RWPE2 (cell line): ENCODE results near the gene NR5A1.

Source experiments
- ATAC-seq: fragments of 200-7000 bp; cut with Tn5 transposase; 3 replicates; pipeline ENCODE4 v1.9.1; 2021; ENCODE audit warnings: low read depth
- DNase-seq: peaks from one replicate; pipeline ENCODE4 v3.0.0-alpha.2; 2020; ENCODE audit warnings: low spot score
- H3K27ac ChIP-seq: fragments of 450-650 bp; 2 replicates; pipeline ENCODE4 v1.5.1; 2017; ENCODE audit warnings: mild to moderate bottlenecking; ENCODE audit not compliant: poor library complexity, severe bottlenecking
- H3K27me3 ChIP-seq: fragments of 250-450 bp; sonication (Bioruptor Pico); 2 replicates; pipeline ENCODE4 v1.5.1; 2021; ENCODE audit warnings: mild to moderate bottlenecking, moderate library complexity; ENCODE audit not compliant: insufficient read depth, poor library complexity, severe bottlenecking
- H3K36me3 ChIP-seq: fragments of 250-450 bp; sonication (Bioruptor Pico); 2 replicates; pipeline ENCODE4 v1.5.1; 2020; ENCODE audit warnings: low read depth, mild to moderate bottlenecking, moderate library complexity
- H3K4me1 ChIP-seq: fragments of 250-450 bp; sonication (Bioruptor Pico); 2 replicates; pipeline ENCODE4 v1.5.1; 2021; ENCODE audit warnings: mild to moderate bottlenecking, moderate library complexity; ENCODE audit not compliant: insufficient read depth, poor library complexity, severe bottlenecking
- H3K4me3 ChIP-seq: fragments of 250-450 bp; sonication (Bioruptor Pico); 2 replicates; pipeline ENCODE4 v1.5.1; 2021; ENCODE audit warnings: mild to moderate bottlenecking, moderate library complexity; ENCODE audit not compliant: severe bottlenecking
- H3K9me3 ChIP-seq: fragments of 250-450 bp; sonication (Bioruptor Pico); 2 replicates; pipeline ENCODE4 v1.5.1; 2021; ENCODE audit warnings: mild to moderate bottlenecking, moderate library complexity; ENCODE audit not compliant: severe bottlenecking
- CTCF ChIP-seq: fragments of 450-650 bp; IDR thresholded peaks from one replicate; pipeline ENCODE4 v1.5.1; 2017; ENCODE audit warnings: mild to moderate bottlenecking, moderate library complexity; ENCODE audit not compliant: poor library complexity, severe bottlenecking

NR5A1 gene

GRCh38 chr9:124507880-124508423, 753 bp upstream of the NR5A1 start:
- Histone ChIP-seq H3K4me1 (no peaks in the 10 kb centered on the region), H3K36me3 (no peaks in the 10 kb centered on the region), H3K27ac (no peak overlapping the region), H3K9me3 (no peaks in the 10 kb centered on the region), H3K4me3 (no peak overlapping the region), H3K27me3 (peaks cover 27% of the 10 kb centered on the region)
- no peak for DNase-seq
- ATAC-seq, result no peak
- TF ChIP-seq CTCF, result no peak

- Histone ChIP-seq H3K4me1 (no peaks in the 10 kb centered on the region), H3K9me3 (no peaks in the 10 kb centered on the region), H3K27ac (no peak overlapping the region), H3K36me3 (no peaks in the 10 kb centered on the region), H3K4me3 (no peak overlapping the region), H3K27me3 (peaks cover 43% of the 10 kb centered on the region)
- ATAC-seq (no peak), DNase-seq (no peak)
- no peak for TF ChIP-seq CTCF
These were observed 766 bp downstream of the NR5A1 start for GRCh38 chr9:124506433-124506832.

GRCh38 chr9:124505901-124506346, 1.3 kb downstream of the NR5A1 start:
- no peak for TF ChIP-seq CTCF
- no peak overlapping the region for H3K27ac ChIP-seq
- H3K9me3 ChIP-seq, result no peaks in the 10 kb centered on the region
- ATAC-seq (no peak), DNase-seq (no peak)
- no peaks in the 10 kb centered on the region for H3K4me1 ChIP-seq
- peaks cover 43% of the 10 kb centered on the region for H3K27me3 ChIP-seq
- H3K4me3 ChIP-seq, result no peak overlapping the region
- no peaks in the 10 kb centered on the region for H3K36me3 ChIP-seq

- H3K4me1 ChIP-seq, result no peaks in the 10 kb centered on the region
- ATAC-seq (no peak), DNase-seq (no peak)
- no peak overlapping the region for H3K4me3 ChIP-seq
- H3K27me3 ChIP-seq, result peaks cover 43% of the 10 kb centered on the region
- H3K27ac ChIP-seq, result no peak overlapping the region
- no peaks in the 10 kb centered on the region for H3K9me3 ChIP-seq
- TF ChIP-seq CTCF, result no peak
- H3K36me3 ChIP-seq, result no peaks in the 10 kb centered on the region
These were observed 1.9 kb downstream of the NR5A1 start for GRCh38 chr9:124505006-124505900.
